Measurements from ENCODE around the gene KDM4B. TPM values are rescaled to one million over a fixed set of nuclear protein-coding genes. Genes with fewer than 3 reads are reported as not detected.

KDM4B gene
- total and polyA plus RNA-seq, 10 of the 15 experiments (the other 5 are each of a cell fraction or from before 2014, with no cell fraction given): 0.47 to 49.6 (median 16.2) TPM

- peaks cover 0 to 4% of the 10 kb centered on the region in 2 experiments; a peak in 3 of 4 replicates for H3K36me3 ChIP-seq (ENCODE audit: control insufficient read depth in 2 of 2, insufficient read depth in 2 of 2, low read length in 1 of 2)
- H3K4me1 ChIP-seq (ENCODE audit: control insufficient read depth, insufficient read depth, low read length): peaks cover 7% of the 10 kb centered on the region
- DNase-seq (ENCODE audit: low read depth, low spot score): no peak
- no peak overlapping the region for H3K4me3 ChIP-seq
- H4K20me1 ChIP-seq (ENCODE audit: control insufficient read depth, insufficient read depth): peaks cover 2% of the 10 kb centered on the region; the same call in 1 of the 2 replicates
- no peak for ATAC-seq
- FAIRE-seq: no peak
- no peaks in the 10 kb centered on the region for H3K9me3 ChIP-seq (replicated peaks; ENCODE audit: control insufficient read depth, insufficient read depth, low read length)
- no peak overlapping the region for H3K27ac ChIP-seq (ENCODE audit: control insufficient read depth, insufficient read depth)
- peaks cover 19% of the 10 kb centered on the region for H3K79me2 ChIP-seq (ENCODE audit: control insufficient read depth, insufficient read depth, low read length)
- BruUV-seq (replicated peaks): no TSS peak
- ChIA-PET CTCF (interaction anchor here (0.6 to 1.9 kb wide), 7 partner anchors 9 to 334 kb away, joined by 3 to 6 read pairs (median 3); no protein-coding TSS in a partner anchor), RAD21 (ENCODE audit: unreplicated experiment) (interaction anchor here (0.7 to 2.7 kb wide), 2 partner anchors 35 to 217 kb away, joined by 4 to 6 read pairs; no protein-coding TSS in a partner anchor), SMC1A (ENCODE audit: uncharacterized antibody, unreplicated experiment) (interaction anchor here (1.6 to 1.7 kb wide), 2 partner anchors 25 to 217 kb away, joined by 4 to 6 read pairs; no protein-coding TSS in a partner anchor), POLR2A (interaction anchor here (0.6 kb wide), 1 partner anchor 462 kb away, joined by 3 read pairs; no protein-coding TSS in a partner anchor)
- H2AFZ ChIP-seq (ENCODE audit: control insufficient read depth, low read depth, low read length): no peak overlapping the region
- H3K27me3 ChIP-seq (replicated peaks in 1 of 2; ENCODE audit: control insufficient read depth in 2 of 2, insufficient read depth in 2 of 2, low read length in 1 of 2): no peaks in the 10 kb centered on the region
- H3K9ac ChIP-seq (ENCODE audit: control insufficient read depth, insufficient read depth, low read length): no peak overlapping the region
- intact Hi-C loops (cut with micrococcal nuclease; ENCODE audit: unreplicated experiment): no loop called here
- in situ Hi-C loops (cut with MboI): no loop called here
- WGBS (ENCODE audit: insufficient coverage, insufficient replicate concordance, low lambda C conversion rate, missing lambda C conversion rate): 94% methylated on average over 14 of the region's 15 CpGs
- no peak overlapping the region for H3K4me2 ChIP-seq (ENCODE audit: control insufficient read depth, insufficient read depth)
- TF ChIP-seq GABPA (IDR thresholded peaks at IDR 0.05; ENCODE audit: low read depth) (no peak), BHLHE40 (IDR thresholded peaks at IDR 0.05; ENCODE audit: borderline replicate concordance in 1 of 2, low read depth in 2 of 2, low read length in 1 of 2) (no peak), CBX5 (IDR thresholded peaks at IDR 0.05; ENCODE audit: low read depth) (no peak), SMC3 (IDR thresholded peaks at IDR 0.05; ENCODE audit: borderline replicate concordance, low read length) (no peak), TBL1XR1 (IDR thresholded peaks at IDR 0.05; ENCODE audit: low read depth, low read length) (no peak), HDAC2 (IDR thresholded peaks at IDR 0.05) (no peak), SMARCA5 (IDR thresholded peaks at IDR 0.05) (no peak), IRF3 (IDR thresholded peaks at IDR 0.05) (no peak), PAX5 (IDR thresholded peaks at IDR 0.05; ENCODE audit: borderline replicate concordance, low read depth, low read length) (no peak), REST (IDR thresholded peaks at IDR 0.05; ENCODE audit: low read depth, low read length) (no peak), NR2F1 (conservative IDR thresholded peaks at IDR 0.05) (no peak), MAX (IDR thresholded peaks at IDR 0.05; ENCODE audit: low read depth, low read length) (no peak), CREM (IDR thresholded peaks at IDR 0.05; ENCODE audit: low read depth) (no peak), EGR1 (IDR thresholded peaks at IDR 0.05; ENCODE audit: borderline replicate concordance in 1 of 2, low read depth in 2 of 2, low read length in 2 of 2) (no peak), KLF5 (IDR thresholded peaks at IDR 0.05; ENCODE audit: partially characterized antibody) (no peak), RCOR1 (conservative IDR thresholded peaks at IDR 0.05; ENCODE audit: low read depth, low read length) (no peak)
Measured at GRCh38 chr19:5026706-5027273, 57.9 kb downstream of the KDM4B start.

All from GM12878 (cell line).